NCI-H1092 treated with DMSO at 0.1 percent for 48 hours (cell line): ENCODE data around the gene BTBD10.

Source experiments
- DNase-seq: peaks from one replicate; lab custom pipeline; 2025; lab: John Stamatoyannopoulos, UW

BTBD10 gene

GRCh38 chr11:13338427-13339069, 124.5 kb downstream of the BTBD10 start:
- no peak for DNase-seq

GRCh38 chr11:13338019-13338426, 125.0 kb downstream of the BTBD10 start:
- no peak for DNase-seq
